CD8-positive, alpha-beta memory T cell (primary cell): ENCODE data around the gene ATP9A. TPM values are rescaled to one million over a fixed set of nuclear protein-coding genes. Genes with fewer than 3 reads are reported as not detected.

Experiments used
- CTCF ChIA-PET: fragments of 350-600 bp; sonication (Branson Sonifier 250); formaldehyde crosslinking; loops from one replicate; lab custom pipeline; 2021; ENCODE audit warnings: antibody characterized with exemption; lab: Charles Lee
- POLR2A ChIA-PET: fragments of 350-600 bp; sonication (Branson Sonifier 250); formaldehyde crosslinking; loops from one replicate; lab custom pipeline; 2021; ENCODE audit warnings: antibody characterized with exemption; lab: Charles Lee
- DNase-seq, 5 donors: peaks; one replicate each; pipeline versions ENCODE4 v3.0.0 to v3.0.0-alpha.2; 2020 to 2022; ENCODE audit warnings: mixed read lengths in 1 of 5
- H3K27ac ChIP-seq: one replicate; pipeline ENCODE4 v1.7.0; 2013; ENCODE audit warnings: low read depth, mild to moderate bottlenecking, low read length, moderate library complexity
- H3K27me3 ChIP-seq: 2 replicates; pipeline ENCODE4 v1.7.0; 2013; ENCODE audit warnings: low read length, mild to moderate bottlenecking; ENCODE audit not compliant: insufficient read depth, poor library complexity, severe bottlenecking
- H3K36me3 ChIP-seq: 2 replicates; pipeline ENCODE4 v1.7.0; 2013; ENCODE audit warnings: mild to moderate bottlenecking, low read length, moderate library complexity; ENCODE audit not compliant: insufficient read depth
- H3K4me1 ChIP-seq: 2 replicates; pipeline ENCODE4 v1.7.0; 2013; ENCODE audit warnings: mild to moderate bottlenecking, low read length, moderate library complexity; ENCODE audit not compliant: insufficient read depth
- H3K4me3 ChIP-seq: 2 replicates; pipeline ENCODE4 v1.7.0; 2013; ENCODE audit warnings: mild to moderate bottlenecking, low read length
- H3K9me3 ChIP-seq: 2 replicates; pipeline ENCODE4 v1.7.0; 2013; ENCODE audit warnings: mild to moderate bottlenecking, low read length
- H3K27ac Mint-ChIP-seq, 8 donors: one replicate each; pipeline ENCODE4 v1.8.0; 2020 to 2021; ENCODE audit warnings: mixed read lengths in 8 of 8, mild to moderate bottlenecking in 6 of 8, inconsistent platforms in 3 of 8, moderate library complexity in 3 of 8
- H3K27me3 Mint-ChIP-seq, 2 donors: one replicate each; pipeline ENCODE4 v1.8.0; 2020 to 2021; ENCODE audit warnings: mixed read lengths in 2 of 2, mild to moderate bottlenecking in 1 of 2, moderate library complexity in 1 of 2
- H3K36me3 Mint-ChIP-seq, 3 donors: one replicate each; pipeline ENCODE4 v1.8.0; 2020 to 2021; ENCODE audit warnings: mixed read lengths in 3 of 3, inconsistent platforms in 1 of 3, mild to moderate bottlenecking in 1 of 3
- H3K4me1 Mint-ChIP-seq, 3 donors: one replicate each; pipeline ENCODE4 v1.8.0; 2020 to 2021; ENCODE audit warnings: mixed read lengths in 3 of 3, inconsistent platforms in 1 of 3, mild to moderate bottlenecking in 1 of 3
- H3K4me3 Mint-ChIP-seq, 7 donors: one replicate each; pipeline ENCODE4 v1.8.0; 2020 to 2021; ENCODE audit warnings: mixed read lengths in 7 of 7, mild to moderate bottlenecking in 6 of 7, moderate library complexity in 4 of 7, inconsistent platforms in 2 of 7
- H3K9me3 Mint-ChIP-seq, 5 donors: one replicate each; pipeline ENCODE4 v1.8.0; 2020 to 2022; ENCODE audit warnings: mixed read lengths in 5 of 5, mild to moderate bottlenecking in 3 of 5, moderate library complexity in 2 of 5, inconsistent platforms in 1 of 5
- polyA plus RNA-seq: library from polyadenylated mRNA; unstranded; fragments of 300-500 nt; fragmentation: Illumina TruSeq; gene quantifications from one replicate; pipeline ENCODE4 v1.2.3, GENCODE V29; 2021
- total RNA-seq, 2 experiments: library from RNA; stranded (reverse); gene quantifications; one replicate each; pipeline ENCODE4 v1.2.3, GENCODE V29; 2021

The ATP9A gene
- total and polyA plus RNA-seq, 3 experiments from 2014 or later, result 0.46 to 2.3 (median 2.0) TPM

DNA sequence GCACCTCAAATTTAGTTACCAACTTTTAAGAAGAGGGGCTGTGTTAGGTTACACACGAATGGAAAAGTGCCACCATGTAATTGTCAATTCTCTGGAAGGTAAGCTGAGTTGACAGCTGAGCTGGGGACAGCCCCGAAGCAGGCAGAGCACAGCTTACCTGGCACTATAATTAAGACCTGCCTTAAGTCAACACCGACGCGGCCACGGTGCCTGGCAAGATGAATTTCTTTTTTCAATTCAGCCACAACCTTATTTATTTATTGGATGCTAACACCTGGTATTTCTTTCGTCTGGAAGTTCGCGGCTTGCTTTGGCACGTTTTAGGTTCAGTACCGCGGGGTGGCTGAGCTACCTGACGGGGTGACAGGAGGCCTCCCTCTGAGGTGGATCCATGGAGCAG, 185.1 kb downstream of the ATP9A start:
- Histone ChIP-seq H3K27ac (no peak overlapping the region), H3K9me3 (no peaks in the 10 kb centered on the region), H3K36me3 (no peaks in the 10 kb centered on the region), H3K4me1 (peaks cover 6% of the 10 kb centered on the region), H3K4me3 (no peak overlapping the region), H3K27me3 (no peaks in the 10 kb centered on the region)
- no peak overlapping the region for H3K27ac Mint-ChIP-seq
- CTCF ChIA-PET, result interaction anchor here (1.1 to 1.5 kb wide), 2 partner anchors 12 to 160 kb away, joined by 4 to 7 read pairs; no protein-coding TSS in a partner anchor
- peaks cover 0 to 3% of the 10 kb centered on the region in 2 donors for H3K27me3 Mint-ChIP-seq
- no peak overlapping the region for H3K4me3 Mint-ChIP-seq
- POLR2A ChIA-PET, result no interaction called here
- H3K36me3 Mint-ChIP-seq, result no peaks in the 10 kb centered on the region
- DNase-seq, result no peak
- H3K4me1 Mint-ChIP-seq, result peaks cover 6 to 14% (median 7%) of the 10 kb centered on the region in 3 donors
- H3K9me3 Mint-ChIP-seq, result no peaks in the 10 kb centered on the region

DNA sequence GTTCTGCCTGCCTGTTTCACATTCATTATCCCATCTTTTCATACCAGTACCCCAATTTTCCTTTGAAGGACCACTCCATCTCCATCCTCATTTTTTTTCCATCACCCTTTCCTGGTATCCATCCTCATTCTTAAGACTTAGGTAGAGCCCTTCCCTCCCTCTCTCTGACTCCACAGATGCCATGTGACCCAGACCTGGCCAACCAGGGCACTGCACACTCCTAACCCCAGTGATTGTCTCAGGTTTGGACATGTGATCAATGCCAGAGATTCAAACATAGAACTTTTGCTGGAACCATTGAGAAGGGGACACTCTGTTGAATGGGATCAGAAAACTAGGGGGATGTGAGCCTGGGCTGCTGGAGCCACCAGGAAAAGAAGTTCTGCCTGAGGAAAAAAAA, 186.6 kb downstream of the ATP9A start:
- peaks cover 6% of the 10 kb centered on the region for H3K4me1 ChIP-seq
- H3K4me3 ChIP-seq, result no peak overlapping the region
- Mint-ChIP-seq H3K36me3 (no peaks in the 10 kb centered on the region), H3K9me3 (no peaks in the 10 kb centered on the region), H3K4me3 (no peak overlapping the region), H3K27ac (peak overlapping the region in 2 of 8 donors; percentile 41 to 77), H3K27me3 (peaks cover 0 to 3% of the 10 kb centered on the region in 2 donors), H3K4me1 (peaks cover 6 to 11% (median 7%) of the 10 kb centered on the region in 3 donors)
- CTCF ChIA-PET, result no interaction called here
- DNase-seq, result no peak
- H3K9me3 ChIP-seq, result no peaks in the 10 kb centered on the region
- H3K27me3 ChIP-seq, result no peaks in the 10 kb centered on the region
- POLR2A ChIA-PET, result no interaction called here
- no peaks in the 10 kb centered on the region for H3K36me3 ChIP-seq
- H3K27ac ChIP-seq, result no peak overlapping the region

DNA sequence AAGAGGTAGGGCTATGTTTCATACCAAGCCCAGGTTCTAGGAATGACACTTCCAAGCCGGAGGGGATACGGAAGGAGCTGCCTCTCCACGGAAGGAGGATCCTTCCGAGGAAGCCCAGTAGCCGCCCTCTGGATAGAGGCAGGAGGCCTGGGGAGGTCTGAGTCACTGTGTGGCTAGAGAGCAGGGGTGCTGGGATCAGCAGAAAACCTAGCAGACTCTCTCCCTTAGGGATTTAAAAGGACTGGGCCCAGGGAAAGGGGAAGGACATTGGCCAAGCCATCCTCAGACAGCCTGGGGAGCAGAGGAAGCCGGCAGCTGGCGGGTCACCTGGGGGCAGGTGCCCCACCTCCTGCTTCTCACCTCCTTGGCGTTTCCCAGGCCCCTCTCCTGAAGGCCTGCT, 189.1 kb downstream of the ATP9A start:
- Histone ChIP-seq H3K4me3 (no peak overlapping the region), H3K9me3 (no peaks in the 10 kb centered on the region), H3K27ac (no peak overlapping the region), H3K27me3 (no peaks in the 10 kb centered on the region), H3K36me3 (no peaks in the 10 kb centered on the region), H3K4me1 (no peaks in the 10 kb centered on the region)
- DNase-seq, result no peak
- Mint-ChIP-seq H3K4me3 (no peak overlapping the region), H3K27ac (no peak overlapping the region), H3K9me3 (no peaks in the 10 kb centered on the region), H3K36me3 (peaks cover 0 to 2% (median 0%) of the 10 kb centered on the region in 3 donors), H3K4me1 (peaks cover 0 to 3% (median 0%) of the 10 kb centered on the region in 3 donors), H3K27me3 (peaks cover 0 to 1% of the 10 kb centered on the region in 2 donors)
- ChIA-PET CTCF (no interaction called here), POLR2A (no interaction called here)

DNA sequence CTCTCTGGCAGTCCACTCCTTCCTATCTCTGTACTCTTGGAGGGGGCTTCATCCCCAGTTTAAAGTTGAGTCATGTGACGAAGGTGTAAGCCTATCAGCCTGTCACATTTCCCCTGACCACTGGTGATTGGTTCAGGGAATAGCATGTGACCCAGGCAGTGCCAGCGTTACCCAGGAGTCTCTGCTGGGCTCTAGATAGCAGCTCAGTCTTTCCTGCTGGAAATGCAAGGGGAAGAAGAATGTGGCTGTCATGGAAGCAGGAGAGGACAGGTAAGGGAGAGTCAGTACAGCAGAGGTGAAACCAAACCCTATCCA, 190.1 kb downstream of the ATP9A start:
- Mint-ChIP-seq H3K27ac (no peak overlapping the region), H3K4me1 (peaks cover 0 to 3% (median 0%) of the 10 kb centered on the region in 3 donors), H3K9me3 (no peaks in the 10 kb centered on the region), H3K36me3 (peaks cover 0 to 2% (median 0%) of the 10 kb centered on the region in 3 donors), H3K4me3 (no peak overlapping the region), H3K27me3 (peaks cover 0 to 1% of the 10 kb centered on the region in 2 donors)
- CTCF ChIA-PET, result no interaction called here
- H3K4me1 ChIP-seq, result no peaks in the 10 kb centered on the region
- POLR2A ChIA-PET, result no interaction called here
- no peaks in the 10 kb centered on the region for H3K36me3 ChIP-seq
- no peak for DNase-seq
- no peak overlapping the region for H3K4me3 ChIP-seq
- H3K9me3 ChIP-seq, result no peaks in the 10 kb centered on the region
- H3K27ac ChIP-seq, result no peak overlapping the region
- H3K27me3 ChIP-seq, result no peaks in the 10 kb centered on the region

DNA sequence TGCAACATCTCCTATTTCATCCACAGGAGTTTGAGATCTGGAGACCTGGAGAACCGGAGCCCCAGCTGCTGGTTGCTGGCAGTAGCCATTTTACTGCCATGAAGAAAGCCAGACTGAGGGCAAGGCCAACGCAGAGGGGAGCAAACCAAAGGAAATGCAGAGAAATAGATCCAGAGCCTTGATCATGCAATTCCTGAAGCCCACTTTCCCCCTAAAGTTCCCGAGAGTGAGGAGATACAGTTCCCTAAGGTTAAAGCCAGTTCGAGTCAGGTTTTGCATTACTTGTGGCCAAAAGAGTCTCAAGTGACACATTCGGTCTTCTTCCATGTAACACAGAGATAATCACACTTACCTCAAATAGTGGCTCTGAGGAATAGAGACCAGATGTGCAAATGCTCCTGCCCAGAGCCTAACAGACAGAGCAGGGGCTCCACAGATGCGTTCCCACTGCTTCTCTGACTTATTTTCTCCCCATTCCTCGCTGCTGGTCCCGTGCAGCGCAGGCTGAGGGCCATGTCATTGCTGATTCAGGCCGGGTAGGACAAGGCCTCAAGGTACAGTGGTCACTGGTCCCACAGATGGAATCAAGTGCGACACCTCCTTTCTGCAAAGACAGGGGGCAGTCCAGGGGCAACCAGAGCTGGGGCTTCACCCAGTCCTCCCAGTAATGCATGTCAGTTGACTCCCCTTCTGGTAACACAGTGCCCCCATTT, 190.6 kb downstream of the ATP9A start:
- Histone ChIP-seq H3K36me3 (no peaks in the 10 kb centered on the region), H3K4me3 (no peak overlapping the region), H3K27me3 (no peaks in the 10 kb centered on the region), H3K9me3 (no peaks in the 10 kb centered on the region), H3K27ac (no peak overlapping the region), H3K4me1 (no peaks in the 10 kb centered on the region)
- Mint-ChIP-seq H3K36me3 (peaks cover 0 to 2% (median 0%) of the 10 kb centered on the region in 3 donors), H3K9me3 (no peaks in the 10 kb centered on the region), H3K27ac (no peak overlapping the region), H3K27me3 (peaks cover 0 to 1% of the 10 kb centered on the region in 2 donors), H3K4me3 (no peak overlapping the region), H3K4me1 (peaks cover 0 to 3% (median 0%) of the 10 kb centered on the region in 3 donors)
- no peak for DNase-seq
- POLR2A ChIA-PET, result no interaction called here
- CTCF ChIA-PET, result interaction anchor here (0.6 kb wide), 1 partner anchor 68 kb away, joined by 3 read pairs; no protein-coding TSS in a partner anchor

DNA sequence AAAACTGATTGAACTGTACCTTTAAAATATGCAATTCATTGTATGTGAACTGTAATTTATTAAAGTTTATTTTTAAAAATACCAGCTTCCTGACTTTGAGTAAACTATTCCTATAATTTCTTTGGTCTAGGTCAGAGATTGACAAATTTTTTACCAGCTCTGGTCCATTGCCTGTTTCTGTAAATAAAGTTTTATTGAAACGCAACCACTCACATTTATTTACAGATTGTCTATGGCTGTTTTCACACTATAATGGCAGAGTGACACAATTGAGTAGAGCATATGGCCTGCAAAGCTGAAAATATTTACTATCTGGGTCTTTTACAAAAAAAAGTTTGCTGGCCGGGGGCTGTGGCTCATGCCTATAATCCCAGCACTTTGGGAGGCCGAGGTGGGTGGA, 192.7 kb downstream of the ATP9A start:
- H3K4me3 ChIP-seq, result no peak overlapping the region
- H3K27ac Mint-ChIP-seq, result no peak overlapping the region
- H3K9me3 ChIP-seq, result no peaks in the 10 kb centered on the region
- H3K4me3 Mint-ChIP-seq, result no peak overlapping the region
- H3K4me1 Mint-ChIP-seq, result no peaks in the 10 kb centered on the region
- no peak for DNase-seq
- peaks cover 0 to 2% (median 0%) of the 10 kb centered on the region in 3 donors for H3K36me3 Mint-ChIP-seq
- CTCF ChIA-PET, result interaction anchor here (1.1 kb wide), 1 partner anchor 10 kb away, joined by 3 read pairs; no protein-coding TSS in a partner anchor
- H3K27me3 ChIP-seq, result no peaks in the 10 kb centered on the region
- no peak overlapping the region for H3K27ac ChIP-seq
- POLR2A ChIA-PET, result no interaction called here
- no peaks in the 10 kb centered on the region for H3K4me1 ChIP-seq
- H3K9me3 Mint-ChIP-seq, result no peaks in the 10 kb centered on the region
- peaks cover 0 to 1% of the 10 kb centered on the region in 2 donors for H3K27me3 Mint-ChIP-seq
- no peaks in the 10 kb centered on the region for H3K36me3 ChIP-seq

DNA sequence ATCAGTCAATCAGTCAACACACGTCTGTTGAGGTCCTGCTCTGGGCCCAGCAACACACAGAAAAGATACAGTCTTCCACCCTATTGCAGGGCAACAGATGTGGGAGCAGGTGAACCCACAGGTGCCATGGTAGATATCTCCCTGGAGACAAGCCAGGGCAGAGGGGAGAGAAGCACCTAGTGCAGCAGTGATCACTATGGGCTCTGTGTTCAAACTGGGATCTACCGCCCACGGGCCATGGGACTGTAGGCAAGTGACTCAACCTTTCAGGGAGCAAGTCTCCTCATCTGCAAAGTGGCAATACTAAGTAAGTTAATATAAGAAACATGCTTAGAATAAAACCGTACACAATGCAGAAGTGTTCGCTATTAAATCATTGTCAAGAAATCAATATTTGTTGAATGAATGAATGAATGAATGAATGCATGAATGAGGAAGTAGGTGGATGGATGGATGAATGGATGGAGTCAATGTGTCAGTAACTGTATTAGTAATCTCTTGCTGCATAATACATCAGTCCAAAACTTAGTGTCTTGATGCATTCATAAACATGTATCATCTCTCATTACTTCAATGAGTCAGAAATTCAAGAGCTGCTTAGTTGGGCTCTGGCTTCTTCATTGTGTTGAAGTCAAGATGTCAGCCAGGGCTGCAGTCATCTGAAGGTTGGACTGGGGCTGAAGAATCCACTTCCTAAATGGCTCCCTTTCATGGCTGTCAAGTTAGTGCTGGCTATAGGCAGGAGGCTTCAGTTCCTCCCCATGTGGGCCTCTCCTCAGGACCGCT, 193.7 kb downstream of the ATP9A start:
- H3K4me3 Mint-ChIP-seq, result no peak overlapping the region
- no peaks in the 10 kb centered on the region for H3K9me3 Mint-ChIP-seq
- Histone ChIP-seq H3K27me3 (no peaks in the 10 kb centered on the region), H3K27ac (no peak overlapping the region), H3K36me3 (no peaks in the 10 kb centered on the region), H3K9me3 (no peaks in the 10 kb centered on the region), H3K4me1 (no peaks in the 10 kb centered on the region), H3K4me3 (no peak overlapping the region)
- CTCF ChIA-PET, result interaction anchor here (1.2 to 1.5 kb wide), 2 partner anchors 20 to 249 kb away, joined by 3 to 4 read pairs; no protein-coding TSS in a partner anchor
- peaks cover 0 to 4% of the 10 kb centered on the region in 2 donors for H3K27me3 Mint-ChIP-seq
- DNase-seq, result no peak
- no peaks in the 10 kb centered on the region for H3K4me1 Mint-ChIP-seq
- peaks cover 0 to 2% (median 0%) of the 10 kb centered on the region in 3 donors for H3K36me3 Mint-ChIP-seq
- POLR2A ChIA-PET, result no interaction called here
- H3K27ac Mint-ChIP-seq, result no peak overlapping the region
